HG03025 (cell line): ENCODE measurements around the gene LYST.
"Not testable (repeated sequence)": the region's sequence is repeated elsewhere in the genome, so short reads cannot be mapped to it uniquely, and the experiment has no call there.

Experiments
- ATAC-seq: cut with Tn5 transposase; IDR thresholded peaks from one replicate; pipeline ENCODE4 v1.9.1; 2021; ENCODE audit warnings: mild to moderate bottlenecking, moderate library complexity; ENCODE audit not compliant: unreplicated experiment, low FRiP score

The LYST gene

GRCh38 chr1:235775246-235775860, 91.4 kb downstream of the LYST start:
- ATAC-seq = no peak

DNA sequence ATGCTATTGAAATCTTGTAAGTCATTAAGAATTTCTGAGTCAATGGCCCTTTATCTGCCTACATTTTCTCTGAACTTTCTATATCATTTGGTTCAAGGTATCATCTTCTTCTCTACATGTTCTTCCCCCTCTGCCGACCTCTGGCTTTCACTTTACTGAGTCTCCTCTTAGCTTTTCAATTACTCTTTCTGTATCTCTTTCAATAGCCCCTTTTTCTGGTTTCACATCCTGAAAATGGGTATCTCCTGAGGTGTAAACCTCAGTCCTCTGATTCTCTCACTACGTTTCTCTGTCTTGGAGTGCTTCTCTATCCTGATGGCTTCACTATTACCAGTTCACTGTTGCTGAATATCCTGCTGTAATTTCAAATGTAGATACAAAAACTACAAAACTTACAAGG, 98.9 kb downstream of the LYST start:
- ATAC-seq = peak; percentile 94

DNA sequence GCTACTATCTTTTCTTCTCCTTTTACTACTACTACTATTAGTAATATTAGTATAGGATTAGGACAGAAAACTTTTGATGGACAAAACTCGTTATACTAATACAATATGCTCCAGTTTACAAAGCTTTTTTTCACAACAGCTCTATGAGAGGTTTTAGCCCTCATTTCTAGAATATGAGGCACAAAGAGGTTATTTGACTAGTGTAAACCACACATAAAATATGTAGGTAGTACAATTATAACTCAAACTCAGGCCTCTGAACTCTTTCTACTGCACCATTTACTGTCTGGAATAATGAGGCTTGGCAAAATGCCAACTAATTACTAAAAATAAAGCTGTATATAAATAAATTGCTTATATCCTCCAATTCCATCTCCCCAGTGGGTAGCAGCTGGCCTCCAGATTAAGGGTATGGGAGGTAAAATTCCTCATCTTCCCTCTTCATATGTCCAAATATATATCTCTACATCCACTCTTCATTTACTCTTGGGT, 99.9 kb downstream of the LYST start:
- no peak for ATAC-seq

DNA sequence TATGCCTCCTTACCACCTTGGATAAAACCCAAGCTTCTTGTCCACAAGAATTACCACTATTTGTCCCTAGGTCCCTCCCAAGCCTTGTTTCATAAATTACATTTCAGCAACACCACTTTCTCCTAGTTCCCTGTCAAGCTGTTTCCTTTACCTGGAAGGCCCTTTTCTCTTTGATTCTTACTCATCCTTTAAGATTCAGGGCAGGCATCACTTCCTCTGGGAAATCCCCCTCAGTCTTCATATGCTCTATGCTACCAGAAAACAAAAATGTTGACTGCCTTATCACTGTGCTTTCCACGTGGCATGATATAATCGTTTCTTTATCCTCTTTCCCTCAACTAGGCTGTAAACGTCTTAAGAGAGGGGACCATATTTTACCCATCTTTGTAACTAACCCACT, 102.7 kb downstream of the LYST start:
- ATAC-seq = no peak

DNA sequence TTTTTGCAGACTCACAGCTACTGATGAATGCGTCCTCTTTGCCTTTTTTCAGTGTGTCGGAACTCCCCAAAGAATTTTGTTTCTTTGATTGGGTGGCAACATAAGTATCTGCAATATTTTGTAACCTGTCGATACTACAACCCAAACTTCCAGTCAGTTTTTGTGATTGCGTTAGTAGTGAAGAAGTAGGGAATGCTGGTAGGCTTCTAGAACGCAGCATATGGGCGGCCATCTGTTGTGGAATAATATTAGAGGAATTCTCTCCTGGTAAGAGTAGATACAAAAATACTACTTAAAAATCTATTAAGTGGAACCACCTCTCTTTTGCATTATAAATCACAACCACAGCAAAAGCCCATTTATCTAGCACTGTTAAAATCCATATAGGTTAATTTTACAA, 107.4 kb downstream of the LYST start:
- ATAC-seq = no peak

- no peak for ATAC-seq
These were observed 107.8 kb downstream of the LYST start for GRCh38 chr1:235758931-235759330.

- ATAC-seq = no peak
These were observed 109.1 kb downstream of the LYST start for GRCh38 chr1:235757587-235758096.

- not testable (repeated sequence) for ATAC-seq
These were observed 112.5 kb downstream of the LYST start for GRCh38 chr1:235754186-235754585.

- no peak for ATAC-seq
These were observed 116.9 kb downstream of the LYST start for GRCh38 chr1:235749755-235750300.

DNA sequence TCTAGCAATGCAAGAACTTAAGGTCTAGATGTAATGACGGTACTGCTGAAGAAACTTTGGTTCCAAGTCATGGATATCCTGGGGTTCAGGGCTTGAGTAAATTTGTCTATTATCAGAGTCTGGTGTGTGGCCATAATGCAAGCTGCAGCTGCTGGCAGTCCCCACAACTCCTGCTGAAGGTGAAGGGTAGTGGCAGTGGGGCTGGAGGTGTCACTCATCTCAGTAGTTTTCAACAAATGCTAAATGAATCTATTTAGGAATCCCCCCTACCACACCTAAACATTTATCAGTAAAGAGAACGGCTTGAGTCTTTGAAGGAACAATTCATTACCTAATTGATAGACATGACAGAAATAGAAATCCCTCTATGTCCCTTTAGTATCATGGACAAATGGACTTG, 118.0 kb downstream of the LYST start:
- no peak for ATAC-seq

DNA sequence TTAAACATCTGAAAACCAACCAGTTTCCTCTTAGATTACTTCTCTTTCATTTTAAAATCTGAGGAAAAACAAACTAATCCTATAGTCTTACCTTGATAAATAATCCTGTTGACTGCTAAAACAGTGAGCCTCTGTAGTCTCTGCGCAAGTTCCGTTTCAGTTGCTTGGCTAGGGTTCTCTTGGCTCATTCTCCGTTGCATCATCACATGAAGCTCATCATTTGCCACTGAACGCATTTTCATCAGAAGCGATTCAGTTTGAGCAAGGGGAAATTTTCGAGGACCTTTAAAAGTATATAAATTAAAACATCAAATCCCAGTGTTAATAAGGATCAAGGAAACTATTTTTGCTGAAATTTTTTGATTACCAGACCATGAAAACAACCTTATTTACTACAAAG, 120.5 kb downstream of the LYST start:
- no peak for ATAC-seq

DNA sequence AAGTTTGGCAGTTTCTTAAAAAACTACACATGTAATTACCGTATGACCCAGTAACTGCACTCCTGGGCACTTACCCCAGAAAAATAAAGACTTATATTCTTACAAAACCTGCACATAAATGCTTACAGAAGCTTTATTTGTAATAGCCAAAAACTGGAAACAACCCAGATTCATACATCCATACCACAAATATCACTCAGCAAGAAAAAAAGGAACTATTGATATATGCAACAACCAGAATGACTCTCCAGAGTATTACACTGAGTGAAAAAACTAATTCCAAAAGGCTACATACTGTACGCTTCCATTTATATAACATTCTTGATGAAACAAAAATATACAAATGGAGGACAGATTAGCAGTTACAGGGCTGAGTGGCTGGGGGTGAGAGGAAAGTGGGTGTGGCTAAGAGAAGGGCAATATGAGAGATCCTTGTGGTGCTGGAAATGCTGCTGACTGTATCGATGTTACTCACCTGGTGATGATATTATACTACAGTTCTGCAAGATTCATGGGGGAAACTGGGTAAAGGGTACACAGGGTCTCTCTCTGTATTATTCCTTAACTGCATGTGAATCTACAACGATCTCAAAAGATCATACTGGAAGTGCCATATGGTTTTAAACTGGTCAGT, 121.1 kb downstream of the LYST start:
- ATAC-seq = no peak

DNA sequence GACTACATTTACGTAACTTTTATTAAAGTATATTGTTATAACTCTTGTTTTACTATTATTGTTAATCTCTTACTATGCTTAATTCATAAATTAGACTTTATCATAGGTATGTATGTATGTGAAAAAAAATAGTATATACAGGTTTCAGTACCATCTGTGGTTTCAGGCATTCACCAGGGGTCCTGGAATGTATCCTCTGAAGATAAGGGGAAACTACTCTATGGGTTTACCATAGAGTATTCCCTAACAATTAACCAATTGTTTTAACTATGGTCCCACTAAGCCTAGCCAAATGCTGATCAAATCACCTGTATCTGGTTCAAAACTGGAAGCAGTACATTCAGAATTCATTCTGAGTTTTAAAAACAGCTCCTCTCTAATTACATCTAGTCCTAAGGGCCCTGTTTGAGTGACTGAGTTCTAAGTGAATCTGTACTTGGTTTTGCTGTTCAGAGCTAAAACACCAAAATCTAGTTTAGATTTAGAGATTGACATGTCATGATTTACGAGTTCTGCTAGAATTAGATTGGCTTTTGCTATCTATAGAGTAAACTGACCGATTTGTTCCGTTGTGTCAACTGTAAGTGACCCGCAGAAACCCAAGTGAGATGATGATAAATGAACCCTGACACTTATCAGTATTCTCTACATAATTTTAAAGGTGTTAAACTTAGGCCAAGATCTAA, 123.6 kb downstream of the LYST start:
- ATAC-seq = no peak

GRCh38 chr1:235741294-235741693, 125.4 kb downstream of the LYST start:
- ATAC-seq = no peak

GRCh38 chr1:235739631-235740030, 127.1 kb downstream of the LYST start:
- no peak for ATAC-seq

GRCh38 chr1:235739124-235739523, 127.6 kb downstream of the LYST start:
- no peak for ATAC-seq

DNA sequence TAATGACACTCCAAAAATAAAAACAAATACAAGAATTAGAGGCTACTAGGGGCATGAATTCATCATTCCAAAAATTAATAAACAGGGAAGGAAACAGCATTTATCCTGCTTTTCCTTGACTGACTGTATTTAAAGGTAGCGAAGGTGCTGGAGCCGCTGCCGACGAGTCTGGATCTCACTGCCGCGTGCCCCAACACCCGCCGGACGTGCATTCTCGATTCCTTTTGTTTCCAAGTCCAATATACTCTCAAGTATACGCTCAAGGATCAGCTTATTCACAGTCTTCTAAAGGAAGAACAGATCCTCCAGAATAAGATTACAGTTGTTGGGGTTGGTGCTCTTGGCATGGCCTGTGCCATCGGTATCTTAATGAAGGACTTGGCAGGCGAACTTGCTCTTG, 129.0 kb downstream of the LYST start:
- ATAC-seq = no peak

DNA sequence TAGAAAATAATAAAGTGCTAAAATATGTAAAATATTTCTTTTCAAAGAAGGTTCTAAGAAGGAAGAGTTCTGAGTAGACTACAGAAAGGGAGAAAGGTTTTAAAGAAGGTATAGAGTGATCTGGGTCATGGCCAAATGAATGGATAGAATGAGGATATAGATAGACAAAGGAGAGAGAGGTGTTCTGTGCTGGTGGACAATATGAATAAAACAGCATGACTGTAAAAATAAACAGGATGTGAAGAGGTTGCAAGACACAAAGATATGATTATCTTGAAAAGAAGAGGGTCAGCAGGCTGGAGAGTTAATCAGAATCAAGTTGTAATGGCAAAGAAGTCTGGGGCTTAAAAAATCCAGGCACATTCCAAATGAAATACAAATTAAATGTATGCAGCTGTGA, 130.4 kb downstream of the LYST start:
- no peak for ATAC-seq

- ATAC-seq = no peak
These were observed 131.1 kb downstream of the LYST start for GRCh38 chr1:235735621-235736020.

DNA sequence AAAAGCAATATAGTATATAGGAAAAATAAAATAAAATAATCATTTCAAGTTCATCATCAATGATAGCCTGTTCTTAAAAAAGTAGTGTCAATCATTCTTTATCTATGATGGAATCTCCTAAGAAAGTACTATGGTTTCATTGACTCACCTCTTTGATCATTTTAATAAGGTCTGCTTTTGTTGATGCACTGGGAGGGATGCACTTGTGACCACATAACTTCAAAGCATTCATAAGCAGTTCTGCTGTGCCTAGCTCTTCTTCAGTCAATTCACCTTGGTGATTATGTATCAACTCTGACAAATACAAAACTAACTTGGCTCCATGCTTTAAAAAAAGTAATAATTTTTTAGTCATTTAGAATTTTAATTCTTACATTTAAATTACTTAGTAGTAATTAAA, 132.4 kb downstream of the LYST start:
- ATAC-seq = no peak

DNA sequence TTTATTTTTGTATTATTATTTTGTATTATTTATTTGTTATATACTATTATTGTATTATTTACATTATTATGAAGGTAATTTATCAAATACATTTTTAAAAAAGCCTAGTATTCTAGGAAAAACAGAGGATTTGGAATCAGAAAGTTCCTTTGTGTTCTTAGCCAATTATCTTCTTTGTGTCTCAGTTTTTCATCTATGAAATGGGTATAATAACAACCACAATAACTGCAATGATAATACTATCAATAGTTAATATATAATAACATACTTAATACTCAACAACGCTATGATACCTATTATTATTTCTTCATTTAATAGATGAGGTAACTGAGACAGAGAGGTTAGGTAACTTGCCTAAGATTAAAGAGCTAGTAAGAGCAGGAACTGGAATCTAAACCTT, 136.7 kb downstream of the LYST start:
- ATAC-seq = no peak
